IMR-90 (cell line): ENCODE results near the gene TBX1. TPM values are rescaled to one million over a fixed set of nuclear protein-coding genes. Genes with fewer than 3 reads are reported as not detected.

Experiments used
- ATAC-seq: fragments of 200-7000 bp; cut with Tn5 transposase; 2 replicates; pipeline ENCODE4 v1.9.1; 2020; ENCODE audit warnings: low read depth, mild to moderate bottlenecking, moderate library complexity
- BruUV-seq: library from RNA; stranded (reverse); fragments of 400-500 nt; replicated peaks from 2 replicates; lab custom pipeline; 2021; lab: Mats Ljungman, UMichigan
- CTCF ChIA-PET: fragments of 300-600 bp; formaldehyde crosslinking; extraction: SDS; loops from one replicate; lab custom pipeline; 2021; ENCODE audit warnings: antibody characterized with exemption; lab: Yijun Ruan, JAX
- POLR2A ChIA-PET: fragments of 300-600 bp; sonication (Branson Sonifier 250); formaldehyde crosslinking; loops from one replicate; lab custom pipeline; 2022; ENCODE audit warnings: antibody characterized with exemption; ENCODE audit not compliant: unreplicated experiment; lab: Charles Lee
- DNase-seq: peaks from one replicate; pipeline ENCODE4 v3.0.0; 2013
- H2AFZ ChIP-seq: replicated peaks from 2 replicates; pipeline ENCODE3; 2013; ENCODE audit warnings: low read length, mild to moderate bottlenecking; ENCODE audit not compliant: poor library complexity
- H2AK5ac ChIP-seq: 2 replicates; pipeline ENCODE4 v1.6.1; 2013; ENCODE audit warnings: low read depth, low read length, inconsistent platforms
- H2AK9ac ChIP-seq: replicated peaks from 2 replicates; pipeline ENCODE3; 2013; ENCODE audit warnings: mild to moderate bottlenecking, low read depth, low read length, moderate library complexity; ENCODE audit not compliant: poor library complexity
- H2BK120ac ChIP-seq: 2 replicates; pipeline ENCODE4 v1.6.1; 2013; ENCODE audit warnings: low read depth, low read length, inconsistent platforms
- H2BK15ac ChIP-seq: 3 replicates; pipeline ENCODE4 v1.6.1; 2013; ENCODE audit warnings: low read depth, low read length, inconsistent platforms
- H2BK20ac ChIP-seq: 2 replicates; pipeline ENCODE4 v1.6.1; 2013; ENCODE audit warnings: low read depth, mild to moderate bottlenecking, inconsistent platforms, low read length, moderate library complexity
- H2BK5ac ChIP-seq: 2 replicates; pipeline ENCODE4 v1.6.1; 2013; ENCODE audit warnings: mild to moderate bottlenecking, low read depth, low read length, inconsistent platforms; ENCODE audit not compliant: poor library complexity, severe bottlenecking
- H3K14ac ChIP-seq: replicated peaks from 2 replicates; pipeline ENCODE4 v1.6.1; 2013; ENCODE audit warnings: low read depth, low read length, inconsistent platforms
- H3K18ac ChIP-seq: 2 replicates; pipeline ENCODE4 v1.6.1; 2013; ENCODE audit warnings: low read depth, low read length, control low read depth
- H3K23ac ChIP-seq: 2 replicates; pipeline ENCODE4 v1.6.1; 2013; ENCODE audit warnings: low read depth, low read length, inconsistent platforms
- H3K27ac ChIP-seq: 2 replicates; pipeline ENCODE4 v1.5.1; 2013; ENCODE audit warnings: mild to moderate bottlenecking, control low read depth, low read length; ENCODE audit not compliant: insufficient read depth
- H3K27me3 ChIP-seq: 2 replicates; pipeline ENCODE4 v1.6.1; 2013; ENCODE audit warnings: low read length; ENCODE audit not compliant: control insufficient read depth, insufficient read depth
- H3K36me3 ChIP-seq: 2 replicates; pipeline ENCODE4 v1.6.1; 2013; ENCODE audit warnings: low read length, mixed read lengths; ENCODE audit not compliant: control insufficient read depth, insufficient read depth
- H3K4ac ChIP-seq: 2 replicates; pipeline ENCODE4 v1.6.1; 2013; ENCODE audit warnings: low read depth, low read length, inconsistent platforms
- H3K4me1 ChIP-seq: 2 replicates; pipeline ENCODE4 v1.6.1; 2013; ENCODE audit warnings: low read length, mixed read lengths; ENCODE audit not compliant: control insufficient read depth, insufficient read depth
- H3K4me2 ChIP-seq: 2 replicates; pipeline ENCODE4 v1.6.1; 2013; ENCODE audit warnings: low read depth, mild to moderate bottlenecking, control low read depth, low read length, moderate library complexity
- H3K4me3 ChIP-seq: 2 replicates; pipeline ENCODE4 v1.5.1; 2013; ENCODE audit warnings: low read depth, mild to moderate bottlenecking, control low read depth, low read length, moderate library complexity; ENCODE audit not compliant: insufficient read depth
- H3K56ac ChIP-seq: 2 replicates; pipeline ENCODE4 v1.6.1; 2013; ENCODE audit warnings: low read length, inconsistent platforms; ENCODE audit not compliant: insufficient read depth; ENCODE audit errors: extremely low read depth
- H3K79me1 ChIP-seq, 2 experiments: 2 replicates each; pipeline ENCODE4 v1.6.1; 2013; ENCODE audit warnings: low read length in 2 of 2, inconsistent platforms in 1 of 2, low read depth in 1 of 2
- H3K9ac ChIP-seq: 2 replicates; pipeline ENCODE4 v1.6.1; 2013; ENCODE audit warnings: low read depth, low read length, control low read depth
- H3K9me1 ChIP-seq: 2 replicates; pipeline ENCODE4 v1.6.1; 2013; ENCODE audit warnings: low read length, inconsistent platforms; ENCODE audit not compliant: insufficient read depth
- H3K9me3 ChIP-seq: 2 replicates; pipeline ENCODE4 v1.6.1; 2013; ENCODE audit warnings: low read length; ENCODE audit not compliant: control insufficient read depth, insufficient read depth
- H4K20me1 ChIP-seq: 2 replicates; pipeline ENCODE4 v1.6.1; 2013; ENCODE audit warnings: low read length, inconsistent platforms; ENCODE audit not compliant: insufficient read depth
- H4K5ac ChIP-seq: 2 replicates; pipeline ENCODE4 v1.6.1; 2013; ENCODE audit warnings: mild to moderate bottlenecking, low read depth, low read length, control low read depth
- H4K8ac ChIP-seq, 2 experiments: 2 replicates each; pipeline ENCODE4 v1.6.1; 2013; ENCODE audit warnings: low read depth in 2 of 2, low read length in 2 of 2, control low read depth in 1 of 2, inconsistent platforms in 1 of 2
- H4K91ac ChIP-seq: 2 replicates; pipeline ENCODE4 v1.6.1; 2013; ENCODE audit warnings: low read depth, low read length, inconsistent platforms; ENCODE audit not compliant: insufficient read depth
- CEBPB ChIP-seq: IDR thresholded peaks from 2 replicates; pipeline ENCODE4 v1.6.1; 2012; ENCODE audit warnings: low read depth, low read length, improper control_type of control experiment
- CHD1 ChIP-seq: IDR thresholded peaks from 2 replicates; pipeline ENCODE4 v1.6.1; 2012; ENCODE audit warnings: low read depth, low read length, improper control_type of control experiment
- MAZ ChIP-seq: IDR thresholded peaks from 2 replicates; pipeline ENCODE4 v1.6.1; 2012; ENCODE audit warnings: low read depth, mild to moderate bottlenecking, low read length, improper control_type of control experiment, moderate library complexity, borderline replicate concordance
- MXI1 ChIP-seq: IDR thresholded peaks from 2 replicates; pipeline ENCODE4 v1.6.1; 2012; ENCODE audit warnings: low read depth, mild to moderate bottlenecking, low read length, moderate library complexity, borderline replicate concordance
- POLR2A ChIP-seq: IDR thresholded peaks from 2 replicates; pipeline ENCODE4 v1.6.1; 2012; ENCODE audit warnings: mild to moderate bottlenecking, low read depth, low read length
- RCOR1 ChIP-seq: IDR thresholded peaks from 2 replicates; pipeline ENCODE4 v1.6.1; 2012; ENCODE audit warnings: mild to moderate bottlenecking, low read length, improper control_type of control experiment; ENCODE audit not compliant: insufficient replicate concordance
- SMC3 ChIP-seq: fragments of 150-350 bp; IDR thresholded peaks from 2 replicates; pipeline ENCODE4 v1.6.1; 2016; ENCODE audit warnings: low read depth, mild to moderate bottlenecking, antibody characterized with exemption, low read length, moderate library complexity
- WGBS, 2 experiments: methylation state at CpG; one replicate each; pipeline versions ENCODE4 v1.1.5 to v1.1.7; 2013; ENCODE audit warnings: missing lambda C conversion rate in 2 of 2; ENCODE audit not compliant: insufficient read length in 1 of 2; ENCODE audit errors: extremely low coverage in 2 of 2; 5-methylcytosine and 5-hydroxymethylcytosine counted together
- dilution Hi-C: fragments of 300-500 bp; cut with HindIII; formaldehyde crosslinking; loops from one replicate; pipeline ENCODE4 v1.14.3; 2018; ENCODE audit warnings: low sequenced_read_pairs; ENCODE audit not compliant: unreplicated experiment
- in situ Hi-C: fragments of 300-500 bp; cut with MboI; formaldehyde crosslinking; loops from 3 replicates; pipeline ENCODE4 v1.14.3; 2019; ENCODE audit warnings: low sequenced_read_pairs, inconsistent platforms, mixed read lengths
- intact Hi-C: fragments of 100-400 bp; cut with micrococcal nuclease; formaldehyde crosslinking; loops from 2 replicates; pipeline ENCODE4 v1.10.0; 2022
- polyA plus RNA-seq, 3 experiments: library from polyadenylated mRNA; depleted of rRNA; stranded (reverse); fragments of >200 nt; gene quantifications; 2 replicates each; pipeline ENCODE4 v1.2.3, GENCODE V29; 2012; ENCODE audit warnings: low replicate concordance in 1 of 3
- total RNA-seq: library from RNA; depleted of rRNA; stranded (reverse); fragments of >200 nt; gene quantifications from 2 replicates; pipeline ENCODE4 v1.2.3, GENCODE V29; 2012

TBX1 gene
- total and polyA plus RNA-seq, 2 of the 4 experiments (the other 2 are of a cell fraction) = 0.03 TPM; not detected in 1

DNA sequence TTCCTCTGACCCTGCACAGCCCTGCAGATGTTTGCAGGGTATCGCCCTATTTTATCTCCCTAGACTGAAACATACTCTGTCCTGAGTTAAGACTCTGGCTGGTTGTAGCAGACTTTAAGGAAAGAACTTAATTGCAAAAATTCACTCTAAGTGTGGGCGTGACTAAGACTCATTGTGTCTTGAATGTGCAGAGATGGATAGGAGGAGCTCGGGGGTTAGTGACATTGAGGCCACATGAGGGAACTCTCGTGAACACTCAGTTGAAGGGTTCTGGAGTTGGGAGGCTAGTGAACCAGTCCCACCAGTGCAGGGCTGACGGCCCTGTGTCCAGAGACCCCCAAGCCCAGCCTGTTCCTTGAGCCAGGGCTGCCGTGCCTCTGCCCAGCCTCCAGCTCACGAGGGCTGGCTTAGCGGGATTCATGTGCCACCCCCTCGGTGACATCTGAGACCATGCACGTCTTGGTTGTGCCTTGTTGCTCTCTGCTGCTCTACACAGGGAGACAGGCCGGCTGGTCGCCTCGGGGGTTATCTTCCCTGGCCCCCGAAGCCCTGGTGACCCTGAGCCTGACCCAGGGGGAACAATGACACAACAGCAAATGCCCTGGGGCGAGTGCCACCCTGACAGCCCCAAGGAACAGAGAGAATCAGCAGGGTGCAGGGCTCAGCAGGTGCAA, 11.4 kb upstream of the TBX1 start:
- H3K9me3 ChIP-seq = no peaks in the 10 kb centered on the region
- in situ Hi-C loops (no loop called here), intact Hi-C loops (no loop called here), dilution Hi-C loops (no loop called here)
- peaks cover 5% of the 10 kb centered on the region for H3K9me1 ChIP-seq
- no peak overlapping the region; the same call in 1 of the 2 replicates for H3K4ac ChIP-seq
- no peak for DNase-seq
- H3K27me3 ChIP-seq = peaks cover 31% of the 10 kb centered on the region
- H3K4me1 ChIP-seq = peaks cover 9% of the 10 kb centered on the region
- no peak overlapping the region; the same call in 1 of the 2 replicates for H2AK5ac ChIP-seq
- no peak overlapping the region for H3K23ac ChIP-seq
- H3K4me3 ChIP-seq = no peak overlapping the region
- no peak overlapping the region for H2BK120ac ChIP-seq
- no peak for TF ChIP-seq CEBPB
- TF ChIP-seq MXI1 = no peak
- no peak for TF ChIP-seq CHD1
- no peak for TF ChIP-seq SMC3
- TF ChIP-seq POLR2A = no peak
- no peak for TF ChIP-seq MAZ
- TF ChIP-seq RCOR1 = no peak
- H4K20me1 ChIP-seq = no peaks in the 10 kb centered on the region
- 53% methylated on average over 4 of the region's 15 CpGs; no CpG with 5 or more reads in 1 of the 2 experiments for WGBS, 2 experiments
- H2BK15ac ChIP-seq = no peak overlapping the region; the same call in 2 of the 3 replicates
- H3K79me1 ChIP-seq = no peaks in the 10 kb centered on the region
- H4K5ac ChIP-seq = no peak overlapping the region
- POLR2A ChIA-PET = interaction anchor here (0.5 kb wide), 1 partner anchor 486 kb away, joined by 3 read pairs; no protein-coding TSS in a partner anchor
- H3K36me3 ChIP-seq = no peaks in the 10 kb centered on the region
- no peak for ATAC-seq
- H3K4me2 ChIP-seq = no peak overlapping the region
- H2BK20ac ChIP-seq = no peak overlapping the region
- no peak overlapping the region for H3K18ac ChIP-seq
- H3K14ac ChIP-seq = no peak overlapping the region
- H3K56ac ChIP-seq = no peak overlapping the region
- no peak overlapping the region for H3K9ac ChIP-seq
- H2BK5ac ChIP-seq = no peak overlapping the region
- H2AFZ ChIP-seq = peak overlapping the region; percentile 23
- no TSS peak for BruUV-seq
- no peak overlapping the region for H4K91ac ChIP-seq
- no peak overlapping the region for H2AK9ac ChIP-seq
- H4K8ac ChIP-seq = no peak overlapping the region
- CTCF ChIA-PET = no interaction called here
- H3K27ac ChIP-seq = no peak overlapping the region
